AG04450 (cell line): ENCODE measurements around the gene MRGPRE. TPM values are rescaled to one million over a fixed set of nuclear protein-coding genes. Genes with fewer than 3 reads are reported as not detected.
"Not testable (repeated sequence)": the region's sequence is repeated elsewhere in the genome, so short reads cannot be mapped to it uniquely, and the experiment has no call there.

Source experiments
- CTCF ChIA-PET: fragments of 300-600, 350-600 bp; formaldehyde crosslinking; extraction: SDS; loops from one replicate; lab custom pipeline; 2022; ENCODE audit warnings: antibody characterized with exemption, inconsistent platforms; lab: Charles Lee
- POLR2A ChIA-PET: fragments of 350-600 bp; formaldehyde crosslinking; extraction: SDS; loops from one replicate; lab custom pipeline; 2021; ENCODE audit warnings: antibody characterized with exemption, inconsistent platforms; lab: Yijun Ruan, JAX
- DNase-seq: peaks from one replicate; pipeline ENCODE4 v3.0.0-alpha.2; 2011; ENCODE audit warnings: low read depth, low spot score
- H3K27ac ChIP-seq: one replicate; pipeline ENCODE4 v1.5.1; 2012; ENCODE audit warnings: low read depth, low read length, control low read depth
- H3K27me3 ChIP-seq: one replicate; pipeline ENCODE4 v1.6.0; 2012; ENCODE audit warnings: low read length; ENCODE audit not compliant: control insufficient read depth, insufficient read depth
- H3K4me3 ChIP-seq: 2 replicates; pipeline ENCODE4 v1.5.1; 2011; ENCODE audit warnings: mild to moderate bottlenecking, low read depth, low read length, control low read depth
- H3K9me3 ChIP-seq: 2 replicates; pipeline ENCODE4 v1.5.1; 2012; ENCODE audit warnings: low read length; ENCODE audit not compliant: control insufficient read depth, insufficient read depth
- polyA minus RNA-seq: library from RNA; depleted of rRNA, polyadenylated mRNA; stranded (reverse); fragments of >200 nt; gene quantifications from 2 replicates; pipeline ENCODE4 v1.2.3, GENCODE V29; 2011; rRNA and poly(A)+ RNA removed
- polyA plus RNA-seq: library from polyadenylated mRNA; depleted of rRNA; stranded (reverse); fragments of >200 nt; gene quantifications from 2 replicates; pipeline ENCODE4 v1.2.3, GENCODE V29; 2011; rRNA removed
- TF ChIP-seq, protein P1 (sequence below): IDR thresholded peaks from 2 replicates; pipeline ENCODE4 v1.5.1; 2011; ENCODE audit warnings: low read depth, low read length, control low read depth, inconsistent platforms

MRGPRE gene, protein sequence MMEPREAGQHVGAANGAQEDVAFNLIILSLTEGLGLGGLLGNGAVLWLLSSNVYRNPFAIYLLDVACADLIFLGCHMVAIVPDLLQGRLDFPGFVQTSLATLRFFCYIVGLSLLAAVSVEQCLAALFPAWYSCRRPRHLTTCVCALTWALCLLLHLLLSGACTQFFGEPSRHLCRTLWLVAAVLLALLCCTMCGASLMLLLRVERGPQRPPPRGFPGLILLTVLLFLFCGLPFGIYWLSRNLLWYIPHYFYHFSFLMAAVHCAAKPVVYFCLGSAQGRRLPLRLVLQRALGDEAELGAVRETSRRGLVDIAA
- not detected in 2 replicates for polyA plus RNA-seq
- polyA minus RNA-seq = not detected in 2 replicates

DNA sequence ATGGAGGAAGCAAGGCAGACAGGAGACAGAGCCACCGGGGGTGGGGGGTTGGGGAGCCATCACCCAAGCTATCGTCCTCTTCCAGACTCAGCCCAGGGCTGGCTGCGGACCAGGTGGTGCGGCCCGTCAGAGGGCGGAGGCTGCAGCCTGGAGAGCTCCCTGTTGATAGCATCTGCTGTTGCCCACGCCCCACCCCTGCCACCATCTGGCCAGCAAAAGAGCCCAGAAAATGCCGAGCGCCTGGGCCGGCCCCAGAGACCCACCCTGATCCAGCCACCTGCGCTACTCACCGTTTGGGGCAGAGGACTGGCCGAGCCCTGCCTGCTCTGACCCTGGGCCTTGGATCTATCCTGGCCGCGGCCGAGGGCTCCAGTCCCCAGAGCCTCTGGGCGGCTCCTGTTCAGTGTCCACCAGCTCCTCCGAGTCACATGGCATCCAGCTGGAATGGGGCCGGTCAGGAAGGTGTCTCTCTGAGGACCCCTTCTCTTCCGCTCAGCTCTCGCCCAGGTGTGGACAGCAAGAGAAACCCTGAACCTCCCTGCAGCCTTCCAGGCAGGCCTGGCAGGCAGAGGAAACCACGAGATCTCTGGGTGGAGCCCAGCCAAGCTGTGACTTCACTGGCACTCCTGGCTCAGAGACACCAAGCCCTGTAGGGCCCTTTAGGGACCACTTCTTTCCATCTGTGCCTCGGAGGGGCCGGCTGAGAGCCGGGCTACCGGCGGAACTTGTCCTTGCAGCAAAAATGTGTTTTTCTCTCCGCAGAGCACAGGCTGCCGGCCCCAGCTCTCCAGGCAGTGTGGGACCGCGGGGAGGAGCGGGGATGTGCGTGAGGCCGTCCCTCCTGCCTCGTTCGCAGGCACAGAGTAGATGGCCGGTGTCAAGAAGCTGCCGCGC lies at the start of gene MRGPRE:
Gene MRGPRE, minus strand, starts transcription at position 567 of the 894 bp plus-strand sequence. CDS start 3,618 bp downstream, outside the sequence.
- ChIA-PET POLR2A (no interaction called here), CTCF (no interaction called here)
- H3K4me3 ChIP-seq = no peak within 1 kb of the TSS
- H3K27ac ChIP-seq = no peak within 1 kb of the TSS
- H3K9me3 ChIP-seq = peaks cover 8% of the 10 kb centered on the region; the same call in 1 of the 2 replicates
- TF ChIP-seq, protein P1, sequence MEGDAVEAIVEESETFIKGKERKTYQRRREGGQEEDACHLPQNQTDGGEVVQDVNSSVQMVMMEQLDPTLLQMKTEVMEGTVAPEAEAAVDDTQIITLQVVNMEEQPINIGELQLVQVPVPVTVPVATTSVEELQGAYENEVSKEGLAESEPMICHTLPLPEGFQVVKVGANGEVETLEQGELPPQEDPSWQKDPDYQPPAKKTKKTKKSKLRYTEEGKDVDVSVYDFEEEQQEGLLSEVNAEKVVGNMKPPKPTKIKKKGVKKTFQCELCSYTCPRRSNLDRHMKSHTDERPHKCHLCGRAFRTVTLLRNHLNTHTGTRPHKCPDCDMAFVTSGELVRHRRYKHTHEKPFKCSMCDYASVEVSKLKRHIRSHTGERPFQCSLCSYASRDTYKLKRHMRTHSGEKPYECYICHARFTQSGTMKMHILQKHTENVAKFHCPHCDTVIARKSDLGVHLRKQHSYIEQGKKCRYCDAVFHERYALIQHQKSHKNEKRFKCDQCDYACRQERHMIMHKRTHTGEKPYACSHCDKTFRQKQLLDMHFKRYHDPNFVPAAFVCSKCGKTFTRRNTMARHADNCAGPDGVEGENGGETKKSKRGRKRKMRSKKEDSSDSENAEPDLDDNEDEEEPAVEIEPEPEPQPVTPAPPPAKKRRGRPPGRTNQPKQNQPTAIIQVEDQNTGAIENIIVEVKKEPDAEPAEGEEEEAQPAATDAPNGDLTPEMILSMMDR = no peak
- H3K27me3 ChIP-seq = peaks cover 31% of the 10 kb centered on the region
- no peak for DNase-seq

DNA sequence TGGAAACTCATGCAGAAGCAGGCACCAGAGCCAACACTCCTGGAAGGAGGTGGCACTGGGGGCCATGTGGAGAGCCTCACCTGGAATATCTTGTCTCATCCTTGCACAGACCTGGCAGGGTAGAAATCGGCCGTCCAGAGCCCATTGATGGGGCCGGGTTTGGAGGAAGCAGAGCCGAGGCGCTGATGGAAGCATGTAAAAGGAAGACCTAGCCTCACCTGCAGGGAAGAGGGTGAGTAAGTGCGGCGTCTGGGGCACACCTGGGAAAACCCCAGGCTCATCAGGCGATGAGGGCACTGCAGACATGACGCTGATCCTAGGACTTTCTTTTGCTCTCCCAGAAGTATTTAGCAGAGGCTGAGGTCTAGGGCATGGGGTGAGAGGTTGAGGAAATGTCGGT lies 48.9 kb upstream of the MRGPRE start:
- H3K9me3 ChIP-seq, POLR2A ChIA-PET, H3K27ac ChIP-seq, DNase-seq, CTCF ChIA-PET, H3K27me3 ChIP-seq, H3K4me3 ChIP-seq: not testable (repeated sequence)

DNA sequence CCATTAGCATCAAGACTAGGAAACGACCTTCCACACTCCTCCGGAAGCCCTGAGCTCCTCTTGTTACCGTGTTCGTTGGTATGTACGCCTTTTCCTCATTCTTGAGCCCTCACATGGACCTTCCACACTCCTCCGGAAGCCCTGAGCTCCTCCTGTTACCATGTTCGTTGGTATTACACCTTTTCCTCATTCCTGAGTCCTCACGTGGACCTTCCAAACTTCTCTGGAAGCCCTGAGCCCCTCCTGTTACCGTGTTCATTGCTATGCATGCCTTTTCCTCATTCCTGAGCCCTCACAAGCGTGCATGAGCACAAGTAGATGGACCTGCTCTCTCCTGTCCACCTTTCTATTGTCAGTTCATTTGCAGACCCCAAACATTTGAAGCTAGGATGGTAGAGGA lies 48.4 kb upstream of the MRGPRE start:
- H3K4me3 ChIP-seq, H3K9me3 ChIP-seq, DNase-seq, H3K27me3 ChIP-seq, H3K27ac ChIP-seq, POLR2A ChIA-PET, CTCF ChIA-PET: not testable (repeated sequence)

DNA sequence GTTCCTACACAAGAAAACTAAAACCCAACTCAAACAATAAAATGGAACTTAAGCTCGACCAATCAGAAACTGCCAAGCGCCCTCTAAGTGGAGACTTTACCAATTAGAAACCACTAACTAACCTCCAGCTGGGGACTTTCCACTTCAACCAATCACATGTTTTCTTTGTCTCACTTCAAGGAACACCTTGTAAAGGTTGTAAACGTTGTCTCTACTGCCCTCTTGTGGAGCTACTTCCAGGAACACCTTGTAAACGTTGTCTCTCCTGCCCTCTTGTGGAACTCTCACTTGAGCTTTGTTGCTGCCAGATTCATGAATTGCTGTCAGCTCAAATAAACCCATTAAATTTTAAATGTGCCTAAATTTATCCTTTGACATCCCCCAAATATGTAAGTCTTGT lies 46.7 kb upstream of the MRGPRE start:
- H3K9me3 ChIP-seq, H3K27me3 ChIP-seq, DNase-seq, CTCF ChIA-PET, H3K27ac ChIP-seq, H3K4me3 ChIP-seq, POLR2A ChIA-PET: not testable (repeated sequence)

DNA sequence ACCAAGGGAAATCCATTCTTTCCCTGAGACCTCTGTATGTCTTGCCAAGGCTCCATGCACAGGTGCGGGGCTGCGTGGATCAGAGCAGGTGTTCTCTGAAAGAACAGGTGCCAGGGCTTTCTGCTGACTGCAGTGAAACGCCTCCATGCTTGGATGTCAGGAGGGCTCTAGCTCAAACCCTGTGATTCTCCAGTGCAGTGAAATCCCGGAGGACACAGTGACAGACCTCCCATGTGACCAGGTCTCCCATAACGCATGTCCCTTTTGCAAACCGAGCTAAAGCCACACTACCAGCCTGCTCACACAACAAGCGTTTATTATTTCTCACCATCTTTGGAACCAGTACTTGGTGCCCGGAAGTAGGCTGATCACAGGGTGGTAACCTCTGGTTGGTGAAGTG lies 41.4 kb upstream of the MRGPRE start:
- POLR2A ChIA-PET, H3K4me3 ChIP-seq, H3K27me3 ChIP-seq, CTCF ChIA-PET, DNase-seq, H3K27ac ChIP-seq, H3K9me3 ChIP-seq: not testable (repeated sequence)

DNA sequence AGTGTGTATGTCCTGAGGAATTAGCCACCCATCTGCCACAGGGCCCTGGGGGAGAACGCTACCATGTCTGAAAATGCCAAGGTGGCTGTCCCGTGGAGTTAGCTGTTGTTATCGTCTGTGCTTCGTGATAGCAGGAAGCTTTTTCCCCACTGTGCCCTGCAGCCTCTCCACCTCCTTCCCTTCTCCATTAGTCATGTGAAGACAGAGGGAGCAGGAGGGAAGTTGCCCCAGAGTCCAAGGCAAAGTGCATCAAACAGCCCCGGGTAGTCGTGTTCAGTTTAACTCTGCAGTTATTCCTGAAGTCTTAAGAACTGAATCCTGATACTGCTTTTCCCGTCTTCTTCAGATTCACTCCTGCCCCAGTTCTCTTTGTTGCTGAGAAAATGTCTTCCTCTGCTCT lies 30.3 kb upstream of the MRGPRE start:
- POLR2A ChIA-PET, H3K27ac ChIP-seq, H3K9me3 ChIP-seq, H3K4me3 ChIP-seq, CTCF ChIA-PET, DNase-seq, H3K27me3 ChIP-seq: not testable (repeated sequence)

DNA sequence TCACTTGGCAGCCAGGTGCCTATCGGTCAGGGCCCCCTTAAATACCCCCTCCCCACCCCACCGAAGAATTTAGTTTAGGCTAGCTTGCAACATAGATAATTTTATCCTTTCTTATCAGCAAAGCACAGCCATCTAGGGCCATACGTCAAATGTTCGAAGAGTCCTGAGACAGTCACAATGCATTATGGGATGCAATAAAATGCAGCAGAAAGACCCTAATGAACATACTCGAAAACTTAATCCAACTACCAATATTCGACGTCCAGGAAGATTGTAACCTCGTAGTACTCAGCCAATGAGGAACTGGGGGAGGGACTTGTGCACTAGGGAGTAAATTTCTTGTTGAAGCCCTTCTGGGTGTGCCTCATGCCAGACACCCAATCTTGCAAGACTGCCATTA lies 29.6 kb upstream of the MRGPRE start:
- POLR2A ChIA-PET, DNase-seq, CTCF ChIA-PET: not testable (repeated sequence)

DNA sequence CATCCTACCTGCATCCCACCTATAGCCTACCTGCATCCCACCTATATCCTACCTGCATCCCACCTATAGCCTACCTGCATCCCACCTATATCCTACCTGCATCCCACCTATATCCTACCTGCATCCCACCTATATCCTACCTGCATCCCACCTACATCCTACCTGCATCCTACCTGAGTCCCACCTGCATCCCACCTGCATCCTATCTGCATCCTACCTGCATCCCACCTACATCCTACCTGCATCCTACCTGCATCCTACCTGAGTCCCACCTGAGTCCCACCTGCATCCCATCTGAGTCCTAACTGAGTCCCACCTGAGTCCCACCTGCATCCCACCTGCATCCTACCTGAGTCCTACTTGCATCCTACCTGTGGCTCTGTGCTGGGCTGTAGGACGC lies 25.3 kb upstream of the MRGPRE start:
- DNase-seq, H3K27me3 ChIP-seq, H3K4me3 ChIP-seq, CTCF ChIA-PET, H3K9me3 ChIP-seq, H3K27ac ChIP-seq, POLR2A ChIA-PET: not testable (repeated sequence)

More for the DNA sequence above, 29.6 kb upstream of the MRGPRE start:
- not testable (repeated sequence) for H3K27me3 ChIP-seq, H3K27ac ChIP-seq, H3K9me3 ChIP-seq, H3K4me3 ChIP-seq

DNA sequence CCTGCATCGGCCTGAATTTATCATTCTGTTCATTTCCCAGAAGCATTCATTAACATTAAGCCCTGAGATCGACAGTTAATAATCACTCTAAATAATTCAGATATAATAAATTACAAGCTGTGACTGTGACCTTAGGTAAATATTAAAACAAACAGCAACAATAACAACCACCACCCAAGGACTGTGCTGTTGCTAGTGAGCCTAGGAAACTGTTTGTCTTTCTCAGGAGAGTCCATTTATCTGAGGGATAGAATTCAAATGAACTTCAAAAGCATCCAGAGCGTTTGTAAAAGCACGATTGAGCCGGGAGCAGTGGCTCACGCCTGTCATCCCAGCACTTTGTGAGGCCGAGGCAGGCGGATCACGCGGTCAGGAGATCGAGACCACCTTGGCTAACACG lies 23.0 kb upstream of the MRGPRE start:
- H3K27ac ChIP-seq, DNase-seq, H3K27me3 ChIP-seq, POLR2A ChIA-PET, H3K9me3 ChIP-seq, H3K4me3 ChIP-seq, CTCF ChIA-PET: not testable (repeated sequence)

DNA sequence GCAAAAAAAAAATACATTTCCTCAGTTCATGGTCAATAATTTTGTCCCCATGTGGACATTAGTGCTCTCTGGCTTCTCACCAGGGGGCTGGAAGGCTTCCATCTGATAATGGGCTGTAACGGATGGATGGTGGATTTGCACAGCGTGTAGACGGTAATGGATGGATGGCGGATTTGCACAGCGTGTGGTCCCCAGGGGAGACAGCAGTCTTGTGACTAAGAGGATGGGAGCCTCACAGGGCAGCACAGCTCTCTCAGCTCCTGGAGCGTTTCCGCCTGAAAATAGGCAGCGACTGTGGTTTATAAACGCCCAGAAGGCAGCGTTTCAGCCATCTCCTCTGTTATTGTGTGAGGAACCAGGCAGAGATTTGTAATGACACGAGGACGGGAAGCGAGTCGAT lies 22.6 kb upstream of the MRGPRE start:
- POLR2A ChIA-PET, H3K27me3 ChIP-seq, CTCF ChIA-PET, H3K4me3 ChIP-seq, DNase-seq, H3K27ac ChIP-seq, H3K9me3 ChIP-seq: not testable (repeated sequence)
